ENCODE results near the gene RSPRY1.

RSPRY1 gene

DNA sequence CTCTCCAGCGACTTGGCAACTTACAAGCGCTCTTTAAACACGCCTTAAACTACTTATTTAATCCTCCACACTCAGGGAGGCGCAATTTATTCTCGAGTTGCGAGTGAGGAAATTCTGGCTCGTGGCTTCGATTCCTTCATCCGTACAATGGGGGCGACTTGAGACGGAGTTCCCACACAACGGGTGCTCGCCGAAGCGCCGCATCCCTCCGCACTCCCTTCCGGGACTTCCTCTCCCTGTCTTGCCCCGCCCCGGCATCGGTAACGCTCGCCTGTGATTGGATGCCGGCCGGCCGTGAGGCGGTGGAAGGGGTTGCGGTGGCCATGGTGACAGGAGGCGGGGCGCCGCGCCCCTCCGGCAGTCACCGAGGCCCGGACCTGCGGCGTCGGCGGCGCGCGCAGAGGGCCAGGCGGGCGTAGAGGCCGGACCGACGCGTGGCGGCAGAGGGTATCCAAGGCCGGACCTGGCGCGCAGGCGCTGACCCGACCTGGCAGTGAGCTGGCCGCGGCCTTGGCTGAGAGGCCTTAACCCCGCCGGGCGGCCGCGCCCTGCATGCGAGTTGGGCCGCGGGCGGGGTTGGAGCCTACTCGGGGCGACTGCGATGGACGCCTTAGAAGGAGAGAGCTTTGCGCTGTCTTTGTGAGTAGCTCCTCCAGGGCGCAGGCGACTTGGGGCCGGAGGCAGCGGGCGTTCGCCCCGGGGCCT lies 58.8 kb downstream of the RSPRY1 start, which contains the start of gene ARL2BP:
Gene ARL2BP (plus strand): TSS at position 493 of the 705 bp plus-strand sequence. CDS start 109 bp downstream, at position 602.
- DNase-seq (peak; percentile 96 to 98), ATAC-seq (peak; percentile 97)
- Mint-ChIP-seq H3K9me3 (no peaks in the 10 kb centered on the region), H3K27ac (peak within 1 kb of the TSS; percentile 94 to 96), H3K4me1 (peaks cover 26% of the 10 kb centered on the region), H3K27me3 (no peaks in the 10 kb centered on the region), H3K4me3 (peak within 1 kb of the TSS; percentile 95)

- DNase-seq (no peak), ATAC-seq (peak; percentile 52)
- Mint-ChIP-seq H3K27me3 (no peaks in the 10 kb centered on the region), H3K4me1 (peaks cover 25% of the 10 kb centered on the region), H3K27ac (peak overlapping the region; percentile 67 to 77), H3K9me3 (no peaks in the 10 kb centered on the region), H3K4me3 (peak overlapping the region; percentile 95)
Observed at GRCh38 chr16:57245472-57246113, 59.5 kb downstream of the RSPRY1 start.

DNA sequence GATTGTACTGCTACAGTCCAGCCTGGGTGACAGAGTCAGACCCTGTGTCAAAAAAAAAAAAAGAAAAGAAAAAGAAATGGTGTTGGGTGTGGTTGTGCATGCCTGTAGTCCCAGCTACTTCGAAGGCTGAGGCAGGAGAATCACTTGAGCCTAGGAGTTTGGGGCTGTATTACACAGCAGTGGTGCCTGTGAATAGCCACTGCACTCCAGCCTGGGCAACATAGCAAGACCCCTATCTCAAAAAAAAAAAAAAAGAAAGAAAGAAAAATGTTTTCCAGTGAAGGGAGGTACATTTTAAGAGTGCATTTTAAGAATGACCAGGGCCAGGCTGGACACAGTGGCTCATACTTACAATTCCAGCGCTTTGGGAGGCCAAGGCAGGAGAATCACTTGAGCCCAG lies 65.2 kb downstream of the RSPRY1 start:
- Mint-ChIP-seq H3K27me3 (no peaks in the 10 kb centered on the region), H3K27ac (peak overlapping the region in 1 of 2 donors; percentile 42), H3K4me1 (no peaks in the 10 kb centered on the region), H3K9me3 (no peaks in the 10 kb centered on the region), H3K4me3 (no peak overlapping the region)
- ATAC-seq, result no peak
- no peak for DNase-seq

DNA sequence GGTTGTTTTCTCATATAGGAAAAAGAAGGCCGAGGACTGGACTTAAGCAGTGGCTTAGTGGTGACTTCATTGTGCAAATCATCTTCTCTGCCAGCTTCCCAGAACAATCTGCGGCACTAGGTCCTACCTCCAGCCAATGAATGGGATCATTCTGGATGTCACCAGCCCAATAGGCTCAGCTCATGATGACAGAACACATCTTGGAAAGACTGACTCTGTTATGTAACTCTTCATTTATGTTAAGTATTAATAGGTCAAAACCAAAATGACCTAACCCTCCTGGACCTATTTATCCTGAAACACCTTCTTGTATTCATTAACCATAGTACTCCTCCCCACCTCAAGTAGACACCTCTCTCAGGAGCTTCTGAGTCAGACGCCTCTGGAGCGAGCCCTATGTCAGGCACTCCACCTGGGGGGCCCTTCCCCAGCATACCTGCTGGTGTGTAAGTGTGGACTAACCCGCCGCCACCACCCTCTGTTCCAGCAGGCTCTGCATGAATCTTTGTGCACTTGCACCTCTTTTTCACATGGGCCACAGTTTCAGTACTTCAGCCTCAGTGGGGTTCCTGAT lies 66.1 kb downstream of the RSPRY1 start:
- Mint-ChIP-seq H3K4me3 (no peak overlapping the region), H3K9me3 (no peaks in the 10 kb centered on the region), H3K27me3 (no peaks in the 10 kb centered on the region), H3K27ac (no peak overlapping the region), H3K4me1 (no peaks in the 10 kb centered on the region)
- no peak for DNase-seq
- ATAC-seq, result no peak

GRCh38 chr16:57253466-57253865 lies 67.3 kb downstream of the RSPRY1 start:
- no peak for DNase-seq
- no peak overlapping the region for H3K4me3 Mint-ChIP-seq
- H3K27ac Mint-ChIP-seq, result no peak overlapping the region

GRCh38 chr16:57255686-57256415 lies 69.7 kb downstream of the RSPRY1 start:
- H3K27me3 Mint-ChIP-seq, result no peaks in the 10 kb centered on the region
- no peaks in the 10 kb centered on the region for H3K9me3 Mint-ChIP-seq
- peaks cover 24% of the 10 kb centered on the region for H3K4me1 Mint-ChIP-seq
- no peak overlapping the region for H3K4me3 Mint-ChIP-seq
- DNase-seq (no peak), ATAC-seq (no peak)
- H3K27ac Mint-ChIP-seq, result no peak overlapping the region

More at GRCh38 chr16:57253466-57253865, 67.3 kb downstream of the RSPRY1 start:
- H3K9me3 Mint-ChIP-seq, result no peaks in the 10 kb centered on the region
- ATAC-seq, result no peak
- no peaks in the 10 kb centered on the region for H3K27me3 Mint-ChIP-seq
- H3K4me1 Mint-ChIP-seq, result peaks cover 4% of the 10 kb centered on the region

GRCh38 chr16:57256601-57257395 lies 70.7 kb downstream of the RSPRY1 start:
- Mint-ChIP-seq H3K9me3 (no peaks in the 10 kb centered on the region), H3K4me3 (no peak overlapping the region)
- DNase-seq, result no peak

GRCh38 chr16:57257455-57258070 lies 71.4 kb downstream of the RSPRY1 start:
- Mint-ChIP-seq H3K4me1 (peaks cover 28% of the 10 kb centered on the region), H3K27ac (no peak overlapping the region), H3K9me3 (no peaks in the 10 kb centered on the region), H3K4me3 (no peak overlapping the region), H3K27me3 (no peaks in the 10 kb centered on the region)
- no peak for ATAC-seq
- no peak for DNase-seq

More at GRCh38 chr16:57256601-57257395, 70.7 kb downstream of the RSPRY1 start:
- Mint-ChIP-seq H3K27me3 (no peaks in the 10 kb centered on the region), H3K27ac (no peak overlapping the region), H3K4me1 (peaks cover 27% of the 10 kb centered on the region)
- ATAC-seq, result no peak

GRCh38 chr16:57258226-57258909 lies 72.2 kb downstream of the RSPRY1 start:
- peak overlapping the region in 1 of 2 donors; percentile 80 for H3K27ac Mint-ChIP-seq
- H3K9me3 Mint-ChIP-seq, result no peaks in the 10 kb centered on the region
- H3K4me3 Mint-ChIP-seq, result peak overlapping the region in 1 of 2 donors; percentile 41
- H3K4me1 Mint-ChIP-seq, result peaks cover 35% of the 10 kb centered on the region
- ATAC-seq (no peak), DNase-seq (no peak)
- H3K27me3 Mint-ChIP-seq, result no peaks in the 10 kb centered on the region

DNA sequence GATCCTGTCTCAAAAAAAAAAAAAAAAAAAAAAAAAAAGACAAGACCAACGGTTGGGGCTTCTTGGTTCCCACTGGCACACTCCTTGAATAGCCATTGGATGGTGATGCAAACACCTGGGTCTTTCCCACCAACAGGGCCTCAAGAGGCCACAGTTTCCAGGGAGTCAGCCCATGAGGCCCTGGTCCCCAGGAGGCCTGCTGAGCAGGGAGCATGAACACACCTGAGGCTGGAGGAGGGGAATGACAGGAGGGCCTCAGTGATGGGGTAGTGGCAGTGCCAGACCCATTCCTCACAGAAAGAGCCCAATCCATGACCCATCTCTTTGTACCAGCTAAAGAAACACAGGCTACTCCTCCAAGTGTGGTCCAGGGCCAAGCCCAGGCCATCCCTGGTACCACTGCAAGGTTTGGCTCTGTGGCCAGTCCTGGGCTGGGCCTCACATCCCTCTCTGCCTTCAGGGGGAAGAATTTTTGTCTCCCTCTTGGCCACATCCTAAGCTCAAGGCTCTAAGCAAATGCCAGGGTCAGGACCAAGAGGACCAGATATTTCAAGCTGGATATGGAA lies 72.9 kb downstream of the RSPRY1 start:
- Mint-ChIP-seq H3K4me3 (no peak overlapping the region), H3K27ac (peak overlapping the region in 1 of 2 donors; percentile 27), H3K9me3 (no peaks in the 10 kb centered on the region), H3K4me1 (peaks cover 35% of the 10 kb centered on the region), H3K27me3 (no peaks in the 10 kb centered on the region)
- no peak for DNase-seq
- no peak for ATAC-seq

- peak; percentile 70 for ATAC-seq
- H3K27ac Mint-ChIP-seq, result peak overlapping the region; percentile 88 to 90
- peak overlapping the region; percentile 76 to 78 for H3K4me3 Mint-ChIP-seq
- no peaks in the 10 kb centered on the region for H3K27me3 Mint-ChIP-seq
- H3K4me1 Mint-ChIP-seq, result peaks cover 42% of the 10 kb centered on the region
- peak in 1 of 2 donors; percentile 35 for DNase-seq
- no peaks in the 10 kb centered on the region for H3K9me3 Mint-ChIP-seq
Observed at GRCh38 chr16:57260294-57260929, 74.3 kb downstream of the RSPRY1 start.

DNA sequence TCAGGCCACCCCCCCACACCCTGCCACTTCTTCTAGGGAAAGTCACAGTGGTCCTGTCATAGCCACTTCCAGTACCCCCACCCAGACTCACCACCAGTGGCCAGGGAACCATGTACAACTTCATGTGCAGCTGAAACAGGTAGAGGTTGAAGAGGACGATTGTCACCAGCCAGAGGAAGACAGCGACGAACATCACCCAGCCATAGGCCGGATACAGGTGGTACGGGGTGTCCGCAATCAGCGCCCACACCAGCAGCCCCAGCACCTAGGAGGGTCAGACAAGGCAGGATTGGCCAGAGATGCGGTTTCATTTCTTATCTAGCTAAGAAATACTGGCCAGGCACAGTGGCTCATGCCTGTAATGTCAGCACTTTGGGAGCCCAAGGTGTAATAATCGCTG lies 75.7 kb downstream of the RSPRY1 start:
- no peak overlapping the region for H3K27ac Mint-ChIP-seq

GRCh38 chr16:57262841-57263540 lies 76.9 kb downstream of the RSPRY1 start:
- H3K9me3 Mint-ChIP-seq, result no peaks in the 10 kb centered on the region
- H3K4me1 Mint-ChIP-seq, result peaks cover 68% of the 10 kb centered on the region
- DNase-seq, result no peak
- no peak overlapping the region for H3K4me3 Mint-ChIP-seq
- no peak for ATAC-seq
- peak overlapping the region in 1 of 2 donors; percentile 94 for H3K27ac Mint-ChIP-seq
- H3K27me3 Mint-ChIP-seq, result no peaks in the 10 kb centered on the region

More for the DNA sequence above, 75.7 kb downstream of the RSPRY1 start:
- peaks cover 56% of the 10 kb centered on the region for H3K4me1 Mint-ChIP-seq
- ATAC-seq (no peak), DNase-seq (no peak)
- no peaks in the 10 kb centered on the region for H3K9me3 Mint-ChIP-seq
- no peaks in the 10 kb centered on the region for H3K27me3 Mint-ChIP-seq
- no peak overlapping the region for H3K4me3 Mint-ChIP-seq
